Liver (tissue), 9 donors: Measurements from ENCODE around the gene PEX7. TPM values are rescaled to one million over a fixed set of nuclear protein-coding genes. Genes with fewer than 3 reads are reported as not detected.

Experiments
- DNase-seq: peaks from one replicate; pipeline ENCODE4 v3.0.0-alpha.2; 2017; ENCODE audit warnings: low spot score
- H3K27ac ChIP-seq, 2 donors: one replicate each; pipeline ENCODE4 v1.7.0; 2013; ENCODE audit warnings: inconsistent platforms in 2 of 2, low read length in 2 of 2, control low read depth in 1 of 2, low read depth in 1 of 2, mild to moderate bottlenecking in 1 of 2
- H3K27me3 ChIP-seq, 4 donors: one replicate each; pipeline versions ENCODE4 v1.6.1 to v1.7.0; 2013; ENCODE audit warnings: low read length in 3 of 4, inconsistent platforms in 1 of 4, mild to moderate bottlenecking in 1 of 4, moderate library complexity in 1 of 4; ENCODE audit not compliant: control insufficient read depth in 4 of 4, insufficient read depth in 4 of 4
- H3K36me3 ChIP-seq, 4 donors: one replicate each; pipeline versions ENCODE4 v1.6.1 to v1.7.0; 2013; ENCODE audit warnings: low read length in 3 of 4, mild to moderate bottlenecking in 3 of 4, low read depth in 1 of 4, moderate library complexity in 1 of 4; ENCODE audit not compliant: control insufficient read depth in 4 of 4, insufficient read depth in 3 of 4
- H3K4me1 ChIP-seq, 4 donors: one replicate each; pipeline versions ENCODE4 v1.6.1 to v1.7.0; 2013; ENCODE audit warnings: low read length in 3 of 4, mild to moderate bottlenecking in 3 of 4, moderate library complexity in 1 of 4; ENCODE audit not compliant: control insufficient read depth in 4 of 4, insufficient read depth in 4 of 4
- H3K4me3 ChIP-seq, 3 donors: one replicate each; pipeline versions ENCODE4 v1.6.1 to v1.7.0; 2013; ENCODE audit warnings: low read length in 3 of 3, control low read depth in 1 of 3, low read depth in 1 of 3, mild to moderate bottlenecking in 1 of 3
- H3K9ac ChIP-seq, 2 donors: one replicate each; pipeline ENCODE4 v1.7.0; 2013; ENCODE audit warnings: low read length in 2 of 2, mild to moderate bottlenecking in 2 of 2, moderate library complexity in 2 of 2, control low read depth in 1 of 2, low read depth in 1 of 2
- H3K9me3 ChIP-seq, 4 donors: one replicate each; pipeline versions ENCODE4 v1.6.1 to v1.7.0; 2013; ENCODE audit warnings: low read length in 3 of 4; ENCODE audit not compliant: control insufficient read depth in 4 of 4
- ATF3 ChIP-seq: IDR thresholded peaks from 2 replicates; pipeline ENCODE4 v1.6.1; 2016; ENCODE audit warnings: antibody characterized with exemption
- CTCF ChIP-seq: fragments of 150-350 bp; IDR thresholded peaks from 2 replicates; pipeline ENCODE4 v1.5.1; 2017; ENCODE audit warnings: improper control_type of control experiment, low read depth, low read length; ENCODE audit not compliant: missing input control
- FOXA1 ChIP-seq: IDR thresholded peaks from 2 replicates; pipeline ENCODE4 v1.6.1; 2016; ENCODE audit warnings: antibody characterized with exemption
- FOXA2 ChIP-seq: IDR thresholded peaks from 2 replicates; pipeline ENCODE4 v1.6.1; 2016; ENCODE audit warnings: antibody characterized with exemption
- HNF4A ChIP-seq, 2 donors: conservative IDR thresholded peaks; 2 replicates each; pipeline ENCODE4 v1.6.1; 2016; ENCODE audit warnings: antibody characterized with exemption in 2 of 2, mild to moderate bottlenecking in 2 of 2
- HNF4G ChIP-seq: IDR thresholded peaks from 2 replicates; pipeline ENCODE4 v1.6.1; 2016; ENCODE audit warnings: antibody characterized with exemption
- JUND ChIP-seq, 2 donors: IDR thresholded peaks; 2 replicates each; pipeline ENCODE4 v1.6.1; 2016; ENCODE audit warnings: antibody characterized with exemption in 2 of 2
- MAX ChIP-seq: IDR thresholded peaks from 2 replicates; pipeline ENCODE4 v1.6.1; 2016; ENCODE audit warnings: antibody characterized with exemption
- NR2F2 ChIP-seq: IDR thresholded peaks from 2 replicates; pipeline ENCODE4 v1.6.1; 2016; ENCODE audit warnings: antibody characterized with exemption
- RAD21 ChIP-seq, 2 donors: IDR thresholded peaks; 2 replicates each; pipeline ENCODE4 v1.6.1; 2016; ENCODE audit warnings: antibody characterized with exemption in 2 of 2, mild to moderate bottlenecking in 2 of 2
- REST ChIP-seq: IDR thresholded peaks from 2 replicates; pipeline ENCODE4 v1.6.1; 2016; ENCODE audit warnings: antibody characterized with exemption, mild to moderate bottlenecking
- RXRA ChIP-seq, 2 donors: IDR thresholded peaks; 2 replicates each; pipeline ENCODE4 v1.6.1; 2017 to 2018; ENCODE audit warnings: antibody characterized with exemption in 2 of 2, mild to moderate bottlenecking in 1 of 2
- SP1 ChIP-seq: IDR thresholded peaks from 2 replicates; pipeline ENCODE4 v1.6.1; 2018; ENCODE audit warnings: antibody characterized with exemption, mild to moderate bottlenecking
- YY1 ChIP-seq: IDR thresholded peaks from 2 replicates; pipeline ENCODE4 v1.6.1; 2016; ENCODE audit warnings: antibody characterized with exemption, mild to moderate bottlenecking
- ZBTB33 ChIP-seq: IDR thresholded peaks from 2 replicates; pipeline ENCODE4 v1.6.1; 2016; ENCODE audit warnings: antibody characterized with exemption
- WGBS: extraction: QIAGEN DNeasy Blood & Tissue Kit; methylation state at CpG from one replicate; pipeline ENCODE4 v1.1.7; 2013; 5-methylcytosine and 5-hydroxymethylcytosine counted together
- polyA plus RNA-seq, 2 donors: library from polyadenylated mRNA; stranded (reverse) in 1 of 2; unstranded in 1 of 2; fragments of 200-250 nt in 1 of 2; fragments of >200 nt in 1 of 2; fragmentation: Nextera tagmentation in 1 of 2; extraction: Ambion mirVana in 1 of 2; gene quantifications; one replicate each; pipeline versions ENCODE4 v1.2.1 to v1.2.3, GENCODE V29; 2013 to 2015
- total RNA-seq, 2 donors: library from RNA; depleted of rRNA; stranded (reverse); fragments of >200 nt; gene quantifications; one replicate each; pipeline ENCODE4 v1.2.3, GENCODE V29; 2014
- donor health status: healthy.
- donor health status: healthy.
- donor health status: healthy.
- donor health status: healthy.
- donor health status: healthy.

PEX7 gene
- total and polyA plus RNA-seq, 4 donors: 5.2 to 7.5 (median 6.2) TPM

- DNase-seq: no peak
Measured at GRCh38 chr6:136783495-136784270, 38.7 kb upstream of the PEX7 start.

More at GRCh38 chr6:136783495-136784270, 38.7 kb upstream of the PEX7 start:
- Histone ChIP-seq H3K9ac (no peak overlapping the region), H3K4me1 (peaks cover 0 to 11% (median 1%) of the 10 kb centered on the region in 4 donors), H3K36me3 (no peaks in the 10 kb centered on the region), H3K27ac (peak overlapping the region in 1 of 2 donors; percentile 4), H3K4me3 (peak overlapping the region in 1 of 3 donors; percentile 15), H3K9me3 (no peaks in the 10 kb centered on the region), H3K27me3 (no peaks in the 10 kb centered on the region)
- WGBS: 77% methylated on average over 9 of the region's 9 CpGs
- TF ChIP-seq REST (no peak), FOXA1 (no peak), YY1 (no peak), RAD21 (IDR thresholded peaks at IDR 0.05) (no peak), RXRA (IDR thresholded peaks at IDR 0.05) (no peak), CTCF (no peak), HNF4G (no peak), JUND (IDR thresholded peaks at IDR 0.05) (no peak), NR2F2 (no peak), FOXA2 (no peak), HNF4A (conservative IDR thresholded peaks at IDR 0.05) (no peak), ZBTB33 (no peak), SP1 (no peak), MAX (no peak), ATF3 (no peak)
